Brain microvascular endothelial cell (primary cell): Measurements from ENCODE around the gene LARP4B.

ENCODE experiments used
- DNase-seq: peaks from one replicate; pipeline ENCODE4 v3.0.0-alpha.2; 2020
- H3K27ac ChIP-seq: fragments of 250-450 bp; sonication (Bioruptor Pico); 2 replicates; pipeline ENCODE4 v1.5.1; 2020; ENCODE audit warnings: mild to moderate bottlenecking, moderate library complexity
- H3K27me3 ChIP-seq: fragments of 250-450 bp; sonication (Bioruptor Pico); replicated peaks from 2 replicates; pipeline ENCODE4 v1.5.1; 2020; ENCODE audit warnings: mild to moderate bottlenecking
- H3K36me3 ChIP-seq: fragments of 250-450 bp; sonication (Bioruptor Pico); replicated peaks from 2 replicates; pipeline ENCODE4 v1.5.1; 2020; ENCODE audit warnings: mild to moderate bottlenecking
- H3K4me3 ChIP-seq: 2 replicates; pipeline ENCODE4 v1.5.1; 2011; ENCODE audit warnings: low read depth, mild to moderate bottlenecking, control low read depth, low read length, moderate library complexity
- in situ Hi-C: cut with HindIII; loops from 2 replicates; pipeline ENCODE4 v1.10.0; 2017; ENCODE audit warnings: low sequenced_read_pairs, low pct_ligation_motif_present
- TF ChIP-seq, protein P1 (sequence below): IDR thresholded peaks from 2 replicates; pipeline ENCODE4 v1.5.1; 2011; ENCODE audit warnings: low read depth, mild to moderate bottlenecking, moderate library complexity, low read length, control low read depth, inconsistent platforms; ENCODE audit errors: missing control alignments

Gene LARP4B

DNA sequence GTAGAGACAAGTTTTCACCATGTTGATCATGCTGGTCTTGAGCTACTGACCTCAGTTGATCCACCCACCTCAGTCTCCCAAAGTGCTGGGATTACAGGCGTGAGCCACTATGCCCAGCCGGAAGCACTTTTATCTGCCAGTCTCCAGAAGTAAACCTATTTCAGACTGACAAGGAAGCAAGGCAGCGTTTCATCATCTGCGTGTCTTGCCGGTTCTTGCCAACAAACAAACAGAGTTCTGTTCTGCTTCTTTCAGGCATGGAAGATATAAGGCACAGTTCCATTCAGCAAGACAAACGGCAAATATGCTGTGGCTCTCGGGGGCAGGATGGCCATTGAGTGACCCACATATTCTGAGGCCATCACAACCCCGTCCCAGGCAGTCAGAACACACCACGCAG is 15.5 kb upstream of the LARP4B start:
- in situ Hi-C loops = no loop called here
- H3K36me3 ChIP-seq = no peaks in the 10 kb centered on the region
- DNase-seq = no peak
- no peak overlapping the region for H3K4me3 ChIP-seq
- no peak overlapping the region for H3K27ac ChIP-seq
- H3K27me3 ChIP-seq = no peaks in the 10 kb centered on the region
- TF ChIP-seq, protein P1, sequence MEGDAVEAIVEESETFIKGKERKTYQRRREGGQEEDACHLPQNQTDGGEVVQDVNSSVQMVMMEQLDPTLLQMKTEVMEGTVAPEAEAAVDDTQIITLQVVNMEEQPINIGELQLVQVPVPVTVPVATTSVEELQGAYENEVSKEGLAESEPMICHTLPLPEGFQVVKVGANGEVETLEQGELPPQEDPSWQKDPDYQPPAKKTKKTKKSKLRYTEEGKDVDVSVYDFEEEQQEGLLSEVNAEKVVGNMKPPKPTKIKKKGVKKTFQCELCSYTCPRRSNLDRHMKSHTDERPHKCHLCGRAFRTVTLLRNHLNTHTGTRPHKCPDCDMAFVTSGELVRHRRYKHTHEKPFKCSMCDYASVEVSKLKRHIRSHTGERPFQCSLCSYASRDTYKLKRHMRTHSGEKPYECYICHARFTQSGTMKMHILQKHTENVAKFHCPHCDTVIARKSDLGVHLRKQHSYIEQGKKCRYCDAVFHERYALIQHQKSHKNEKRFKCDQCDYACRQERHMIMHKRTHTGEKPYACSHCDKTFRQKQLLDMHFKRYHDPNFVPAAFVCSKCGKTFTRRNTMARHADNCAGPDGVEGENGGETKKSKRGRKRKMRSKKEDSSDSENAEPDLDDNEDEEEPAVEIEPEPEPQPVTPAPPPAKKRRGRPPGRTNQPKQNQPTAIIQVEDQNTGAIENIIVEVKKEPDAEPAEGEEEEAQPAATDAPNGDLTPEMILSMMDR = no peak

DNA sequence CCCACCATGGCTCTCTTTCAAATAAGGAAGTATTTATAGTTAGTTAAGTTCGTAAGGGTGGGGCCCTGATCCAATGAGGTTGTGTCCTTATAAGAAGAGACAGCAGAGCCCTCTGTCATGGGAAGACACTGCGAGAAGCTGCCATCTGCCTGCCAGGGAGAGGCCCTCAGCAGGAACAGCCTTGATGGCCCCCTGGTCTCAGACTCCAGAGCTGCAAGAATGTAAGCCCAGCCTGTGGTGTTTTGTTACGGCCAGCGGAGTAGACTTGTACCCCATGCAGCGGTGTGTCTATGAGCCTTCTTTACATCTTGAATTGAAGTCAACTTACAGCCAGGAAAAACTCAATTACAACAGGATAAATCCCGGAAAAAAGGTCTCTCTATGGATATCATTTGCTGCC is 14.3 kb upstream of the LARP4B start:
- no peak overlapping the region for H3K27ac ChIP-seq
- H3K36me3 ChIP-seq = no peaks in the 10 kb centered on the region
- H3K4me3 ChIP-seq = no peak overlapping the region
- in situ Hi-C loops = no loop called here
- TF ChIP-seq, protein P1 = no peak
- DNase-seq = no peak
- no peaks in the 10 kb centered on the region for H3K27me3 ChIP-seq

DNA sequence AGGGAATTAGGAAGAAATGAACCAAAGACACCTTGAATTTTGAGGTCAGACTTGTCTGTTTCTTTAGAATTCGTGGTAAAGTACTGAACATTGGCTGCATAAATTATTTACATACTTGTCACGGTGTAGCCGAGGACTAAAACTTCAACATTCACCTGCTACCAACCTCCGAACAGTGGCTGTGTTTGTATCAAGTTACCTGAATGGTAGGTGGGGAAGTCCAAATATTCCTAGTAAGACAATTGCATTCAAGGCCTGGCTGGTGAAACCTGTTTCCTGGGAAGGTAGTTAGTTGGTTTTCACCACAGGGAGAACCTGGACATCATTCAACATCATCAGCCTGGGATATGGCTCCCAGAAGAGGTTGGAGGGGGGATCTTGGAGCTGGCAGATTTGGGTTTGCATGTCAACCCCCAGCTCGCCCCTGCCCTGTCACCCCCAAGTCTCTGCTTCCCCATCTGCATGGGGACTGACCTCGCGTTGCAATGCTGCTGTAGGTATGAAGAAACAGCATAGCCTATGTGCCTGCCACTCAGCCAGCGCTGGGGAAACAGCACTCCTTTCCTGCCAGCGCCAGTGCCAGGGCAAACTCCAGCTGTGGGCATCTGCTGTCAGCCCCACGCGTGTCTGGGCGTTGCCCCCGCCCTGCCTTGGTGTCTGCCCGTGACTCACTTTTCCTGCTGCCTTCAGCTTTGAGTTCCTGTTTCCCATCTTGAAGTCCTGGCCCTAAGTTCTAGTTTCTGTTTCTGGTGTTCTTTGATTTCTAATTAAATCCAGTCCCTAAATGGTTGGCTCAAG is 12.7 kb upstream of the LARP4B start:
- no peak overlapping the region for H3K4me3 ChIP-seq
- no peaks in the 10 kb centered on the region for H3K36me3 ChIP-seq
- in situ Hi-C loops = no loop called here
- TF ChIP-seq, protein P1 = no peak
- no peak overlapping the region for H3K27ac ChIP-seq
- no peaks in the 10 kb centered on the region for H3K27me3 ChIP-seq
- peak; percentile 48 for DNase-seq

DNA sequence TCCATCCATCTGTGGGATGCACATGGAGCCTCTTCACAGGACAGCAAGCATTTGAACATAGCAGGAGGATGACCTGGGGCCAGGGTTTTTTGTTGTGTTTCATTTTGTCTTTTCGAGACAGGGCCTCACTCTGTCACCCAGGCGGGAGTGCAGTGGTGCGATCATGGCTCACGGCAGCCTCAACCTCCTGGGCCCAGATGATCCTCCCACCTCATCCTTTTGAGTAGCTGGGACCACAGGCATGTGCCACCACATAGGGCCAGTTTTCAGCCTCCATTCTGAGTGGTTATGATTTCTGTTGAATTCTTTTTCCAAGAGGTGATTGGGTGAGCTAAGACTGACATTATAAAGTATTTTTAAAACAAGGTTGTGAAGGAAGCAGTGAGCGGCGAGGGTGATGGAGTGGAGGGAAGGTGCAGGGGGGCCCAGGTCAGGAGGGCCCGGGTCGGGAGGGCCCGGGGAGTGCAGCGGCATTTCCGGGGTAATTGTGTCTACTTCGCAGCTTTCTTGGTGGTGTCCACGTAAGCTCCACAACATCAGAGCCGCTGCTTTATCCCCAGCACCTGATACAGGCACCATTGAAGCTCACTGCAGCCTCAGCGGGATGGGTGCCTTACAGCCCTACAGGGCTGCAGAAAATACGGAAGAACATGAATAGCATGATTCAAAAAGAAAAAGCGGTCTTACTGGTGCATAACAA is 12.0 kb upstream of the LARP4B start:
- Histone ChIP-seq H3K36me3 (no peaks in the 10 kb centered on the region), H3K27me3 (no peaks in the 10 kb centered on the region), H3K27ac (no peak overlapping the region), H3K4me3 (no peak overlapping the region)
- TF ChIP-seq, protein P1 = no peak
- in situ Hi-C loops = no loop called here
- DNase-seq = no peak

DNA sequence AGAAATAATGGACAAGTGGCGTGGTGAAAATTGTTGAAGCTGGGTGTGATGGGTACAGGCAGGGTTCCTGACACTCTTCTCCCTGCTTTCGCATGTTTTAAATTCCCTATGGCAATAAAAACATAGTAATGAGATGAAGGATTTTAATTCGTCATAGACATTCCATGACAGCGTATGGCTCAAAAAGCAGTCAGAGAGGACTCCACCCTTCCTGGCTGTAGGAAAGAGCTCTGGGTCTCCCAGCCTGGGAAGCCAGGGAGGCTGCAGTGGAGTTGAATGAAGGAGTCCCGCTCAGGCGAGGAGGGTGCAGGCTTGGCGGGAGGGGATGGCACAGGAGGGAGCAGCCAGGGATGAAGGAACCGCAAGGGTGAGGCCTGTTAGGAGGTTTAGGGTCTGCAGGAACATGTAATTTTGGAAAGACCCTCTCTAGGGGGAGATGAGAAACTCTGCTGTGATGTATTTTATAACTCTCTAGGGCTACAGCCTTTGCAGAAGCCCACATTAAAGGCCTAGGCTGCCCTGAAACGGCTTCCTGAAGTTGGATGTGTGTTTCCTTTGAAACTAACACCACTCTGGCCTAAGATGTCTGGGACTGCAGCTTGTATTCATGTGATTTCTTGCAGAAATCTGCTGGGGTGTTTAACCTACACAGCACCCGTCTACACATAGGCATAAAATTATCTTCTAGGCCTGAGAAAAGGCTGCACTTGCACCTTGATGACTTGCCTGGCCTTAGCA is 7.6 kb upstream of the LARP4B start:
- TF ChIP-seq, protein P1 = no peak
- H3K36me3 ChIP-seq = no peaks in the 10 kb centered on the region
- H3K4me3 ChIP-seq = no peak overlapping the region
- in situ Hi-C loops = no loop called here
- no peaks in the 10 kb centered on the region for H3K27me3 ChIP-seq
- no peak overlapping the region for H3K27ac ChIP-seq
- DNase-seq = no peak
